Stimulated activated CD4-positive, alpha-beta T cell treated with anti-CD3 and anti-CD28 coated beads, TNF-alpha, amount 100 ng/mL, for 4 hours (primary cell): Measurements from ENCODE around the gene PKP4.
"Not testable (repeated sequence)": the region's sequence is repeated elsewhere in the genome, so short reads cannot be mapped to it uniquely, and the experiment has no call there.

Experiments used
- DNase-seq, 3 experiments: peaks; one replicate each; pipeline ENCODE4 v3.0.0-alpha.2; 2020; ENCODE audit warnings: low read depth in 3 of 3

The PKP4 gene

GRCh38 chr2:158687315-158687714 is 230.6 kb downstream of the PKP4 start:
- DNase-seq, result no peak

DNA sequence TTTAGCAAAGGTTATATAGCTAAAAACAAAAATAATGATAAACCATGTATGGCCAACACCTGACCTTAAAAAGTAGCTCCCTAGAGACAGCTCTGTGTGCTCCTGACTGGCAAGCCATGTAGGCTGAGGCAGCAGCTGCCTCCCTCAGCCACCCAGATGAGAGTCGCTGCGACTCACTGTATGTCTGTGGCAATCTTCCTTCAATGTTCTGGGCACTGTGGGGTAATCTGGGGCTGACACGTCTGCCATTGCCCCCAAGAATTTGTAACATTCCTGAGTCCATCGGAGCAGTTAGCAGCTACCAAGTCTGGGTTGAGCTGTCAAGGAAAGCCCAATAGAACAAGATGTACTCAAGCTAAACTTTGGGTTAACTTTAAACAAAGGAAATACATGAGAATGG is 232.0 kb downstream of the PKP4 start:
- DNase-seq, result no peak

- no peak for DNase-seq
These were observed 232.6 kb downstream of the PKP4 start for GRCh38 chr2:158689391-158689790.

GRCh38 chr2:158690823-158691222 is 234.1 kb downstream of the PKP4 start:
- no peak for DNase-seq

DNA sequence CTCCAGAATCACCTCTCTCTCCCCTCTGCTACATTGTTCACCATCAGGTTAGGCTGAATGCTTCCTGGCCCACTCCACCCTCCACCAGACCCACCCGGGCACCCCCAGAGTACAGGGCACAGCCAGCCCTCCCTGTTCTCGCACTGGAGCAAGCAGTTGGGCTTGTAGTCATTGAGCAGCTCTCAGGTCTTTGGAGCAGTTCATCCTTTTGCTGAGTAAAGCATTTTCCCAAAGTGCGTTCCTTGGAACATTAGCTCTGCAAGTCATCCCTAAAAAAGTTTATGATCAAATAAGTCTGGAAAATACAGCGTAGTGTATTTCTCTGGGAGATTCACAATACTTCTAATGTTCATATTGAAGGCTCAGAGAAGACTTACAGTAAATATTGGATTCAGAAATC is 234.9 kb downstream of the PKP4 start:
- DNase-seq, result no peak

DNA sequence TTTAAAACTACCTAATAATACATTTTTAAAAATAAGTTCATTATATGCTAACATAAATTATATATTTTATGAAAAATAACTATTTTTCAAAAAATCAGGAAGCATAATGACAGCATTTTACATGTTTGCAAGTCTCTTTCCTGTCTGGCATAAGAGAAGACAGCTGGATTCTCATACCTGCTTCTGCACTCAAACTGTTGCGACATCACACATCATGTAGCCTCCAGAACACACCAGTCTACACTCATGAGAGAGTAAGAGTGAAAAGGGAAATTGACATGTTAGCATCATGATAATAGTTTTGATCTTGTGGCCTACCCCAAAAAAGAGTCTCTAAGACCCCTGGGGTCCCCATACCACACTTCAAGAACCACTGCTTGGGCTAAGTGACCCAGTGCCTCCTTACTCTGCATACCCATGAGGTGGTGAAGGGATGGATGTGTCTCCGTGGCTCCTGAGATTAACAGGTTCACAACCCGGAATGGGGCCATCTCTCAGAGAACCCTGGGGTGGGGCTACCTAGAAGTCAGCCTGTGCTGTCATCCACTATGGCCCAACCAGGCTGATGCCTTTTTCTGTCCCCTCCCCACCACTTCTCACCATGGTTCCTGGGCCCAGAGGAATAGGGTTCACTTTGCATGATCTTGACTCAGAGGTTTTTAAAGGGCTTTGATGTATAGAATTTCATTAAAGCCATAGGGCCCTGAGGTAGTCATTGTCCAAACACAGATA is 235.8 kb downstream of the PKP4 start:
- DNase-seq, result no peak

- DNase-seq, result no peak
These were observed 236.7 kb downstream of the PKP4 start for GRCh38 chr2:158693476-158693875.

GRCh38 chr2:158695305-158695704 is 238.6 kb downstream of the PKP4 start:
- no peak for DNase-seq

GRCh38 chr2:158695744-158696143 is 239.0 kb downstream of the PKP4 start:
- DNase-seq, result not testable (repeated sequence)

DNA sequence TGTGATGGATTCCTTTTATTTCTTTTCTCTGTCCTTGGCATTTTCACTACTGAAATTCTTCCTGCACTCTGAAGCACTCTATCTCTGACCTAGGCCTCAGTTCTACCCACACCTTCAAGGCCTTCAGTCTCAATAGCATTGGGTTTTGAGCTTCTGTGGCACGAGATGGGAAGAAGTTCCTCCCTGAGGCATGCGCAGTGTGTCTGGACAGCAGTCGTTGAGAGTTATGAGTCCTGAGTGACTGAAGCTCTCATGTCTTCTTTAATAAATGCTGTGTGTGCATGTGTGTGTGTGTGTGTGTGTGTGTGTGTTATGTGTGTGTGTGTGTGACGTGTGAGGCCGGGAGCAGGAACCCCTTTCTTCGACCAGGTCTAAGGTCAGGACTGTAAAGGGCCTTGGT is 242.6 kb downstream of the PKP4 start:
- no peak for DNase-seq

GRCh38 chr2:158701101-158701500 is 244.3 kb downstream of the PKP4 start:
- DNase-seq, result no peak

DNA sequence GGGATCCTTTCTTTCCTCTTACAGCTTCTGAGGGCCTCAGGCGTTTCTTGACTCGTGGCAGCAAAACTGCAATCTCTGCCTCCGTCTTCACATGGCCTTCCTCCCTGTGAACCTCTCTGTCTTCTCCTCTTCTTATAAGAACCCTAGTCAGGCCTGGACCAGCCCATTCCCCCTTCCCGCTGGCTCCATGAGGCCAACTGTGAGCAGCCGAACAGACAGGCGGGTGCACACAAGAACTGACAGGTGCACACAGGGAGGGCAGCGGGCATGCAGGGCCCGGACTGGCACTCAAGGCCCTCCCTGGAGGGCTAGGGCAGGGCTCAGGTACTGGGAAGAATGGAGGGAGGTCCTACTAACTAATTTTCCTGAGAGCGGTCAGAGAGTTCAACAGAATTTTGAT is 246.0 kb downstream of the PKP4 start:
- no peak for DNase-seq

- not testable (repeated sequence) for DNase-seq
These were observed 248.1 kb downstream of the PKP4 start for GRCh38 chr2:158704724-158705465.

DNA sequence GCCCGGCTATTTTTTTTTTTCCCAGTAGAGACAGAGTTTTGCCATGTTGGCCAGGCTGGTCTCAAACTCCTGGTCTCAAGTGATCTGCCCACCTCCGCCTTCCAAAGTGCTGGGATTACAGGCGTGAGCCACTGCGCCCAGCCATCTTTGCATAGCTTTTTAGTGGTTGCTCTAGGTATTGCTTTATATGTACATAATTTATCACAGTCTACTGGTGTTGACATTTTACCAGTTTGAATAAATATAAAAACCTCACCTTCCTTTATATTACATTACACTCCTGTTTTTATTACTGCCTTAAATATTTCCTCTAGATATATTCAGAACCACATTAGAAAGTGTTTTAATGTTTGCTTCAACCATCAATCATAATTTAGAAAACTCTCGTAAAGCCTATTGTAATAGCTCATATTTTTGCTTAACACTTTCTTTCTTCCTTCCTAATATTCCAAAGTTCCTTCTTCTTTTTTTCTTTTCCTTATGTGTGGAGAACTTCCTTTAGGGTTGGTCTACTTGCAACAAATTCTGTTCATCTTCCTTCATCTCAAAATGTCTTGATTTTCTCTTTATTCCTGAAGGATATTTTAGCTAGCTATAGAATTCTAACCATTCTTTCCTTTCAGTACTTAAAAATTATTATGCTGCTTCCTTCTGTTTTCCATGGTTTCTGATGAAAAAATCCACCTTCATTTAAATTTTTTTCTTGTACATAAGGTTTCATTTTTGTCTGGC is 256.2 kb downstream of the PKP4 start:
- no peak for DNase-seq

DNA sequence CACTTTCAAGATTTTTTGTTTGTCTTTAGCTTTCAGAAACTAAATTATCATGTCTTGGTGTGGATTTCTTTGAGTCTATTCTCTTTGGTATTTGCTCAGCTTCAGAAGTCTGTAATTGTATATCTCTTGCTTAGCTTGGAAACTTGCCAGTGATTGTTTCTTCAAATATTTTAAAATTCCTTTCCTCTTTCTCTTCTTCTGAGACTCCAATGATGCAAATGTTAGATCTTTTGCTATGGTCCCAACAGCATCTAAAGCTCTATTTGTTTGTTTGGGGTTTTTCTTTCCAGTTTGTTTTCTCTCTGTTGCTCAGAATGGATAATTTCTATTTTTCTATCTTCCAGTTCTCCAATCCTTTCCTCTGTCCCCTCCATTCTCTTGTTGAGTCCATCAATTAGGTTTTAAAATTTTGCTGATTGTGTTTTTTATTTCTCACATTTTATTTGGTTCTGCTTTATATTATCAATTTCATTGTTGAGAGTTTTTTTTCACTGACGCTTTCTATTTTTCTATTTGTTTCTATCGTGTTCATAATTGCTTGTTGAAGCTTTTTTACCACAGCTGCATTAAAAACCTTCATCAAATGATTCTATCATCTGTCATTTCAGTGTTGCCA is 256.9 kb downstream of the PKP4 start:
- DNase-seq, result no peak

- no peak for DNase-seq
These were observed 257.7 kb downstream of the PKP4 start for GRCh38 chr2:158714420-158714819.

- DNase-seq, result no peak
These were observed 258.6 kb downstream of the PKP4 start for GRCh38 chr2:158715357-158715756.

GRCh38 chr2:158716121-158716791 is 259.5 kb downstream of the PKP4 start:
- DNase-seq, result no peak

GRCh38 chr2:158716921-158717320 is 260.2 kb downstream of the PKP4 start:
- DNase-seq, result no peak

DNA sequence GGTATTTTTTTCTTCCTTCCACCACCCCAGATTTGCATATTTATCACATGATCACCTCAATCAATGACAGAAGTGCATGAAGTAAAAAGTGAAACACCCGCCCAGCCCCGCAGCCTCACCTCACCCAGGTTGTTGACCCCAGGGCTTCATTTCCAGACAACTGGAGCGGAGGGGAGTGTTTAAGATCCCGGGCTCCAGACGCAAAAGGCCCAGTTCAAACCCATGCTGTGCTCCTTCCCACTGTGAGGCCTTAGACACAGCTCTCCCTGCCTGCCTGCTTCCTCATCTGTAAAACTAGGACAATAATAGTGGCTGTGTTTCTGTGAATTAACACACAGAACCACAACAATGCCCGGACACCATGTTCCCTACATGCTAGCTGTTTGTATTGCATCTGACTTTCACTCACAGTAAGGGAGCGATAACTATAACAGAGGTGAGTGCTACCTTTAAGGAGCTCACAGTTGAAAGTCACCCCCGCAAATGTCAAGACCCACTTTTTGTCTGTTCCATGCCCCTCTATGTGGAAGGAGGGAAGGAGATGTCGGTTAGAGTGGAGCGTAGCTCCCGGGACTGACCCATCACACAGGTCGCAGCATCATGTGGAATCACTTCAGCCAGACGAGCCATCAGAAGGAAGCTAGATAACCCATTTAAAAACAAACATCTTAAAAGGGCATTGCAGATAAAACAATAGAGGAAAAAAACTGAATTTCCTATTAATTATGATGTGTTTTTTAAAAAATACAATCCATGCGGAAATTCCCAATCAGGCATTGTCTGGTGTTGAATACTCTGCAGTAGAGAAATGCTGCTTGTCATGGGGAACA is 260.8 kb downstream of the PKP4 start:
- no peak for DNase-seq

DNA sequence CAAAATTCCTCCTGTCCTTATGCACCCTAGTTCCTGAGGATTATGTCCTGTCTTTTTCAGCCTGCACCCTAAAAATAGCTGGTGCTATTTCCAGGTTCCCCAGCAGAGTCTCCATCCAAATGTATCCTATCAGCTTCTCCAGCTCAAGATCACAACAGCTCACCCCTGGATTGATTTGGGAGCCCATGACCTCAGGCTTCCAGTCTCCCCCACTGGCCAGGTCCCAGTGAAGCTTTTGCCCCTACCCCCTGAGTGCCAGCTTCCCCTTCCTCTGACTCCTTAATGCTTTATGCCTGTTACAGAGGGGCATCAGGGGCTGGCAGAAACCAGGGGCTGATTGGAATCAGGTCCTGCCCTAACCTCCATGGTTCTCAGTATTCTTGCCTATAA is 261.4 kb downstream of the PKP4 start:
- DNase-seq, result no peak
